ENCODE data around the gene NAV3.
A peak's percentile ranks its signal among the peaks of the same experiment; 100 is the strongest.

The NAV3 gene

DNA sequence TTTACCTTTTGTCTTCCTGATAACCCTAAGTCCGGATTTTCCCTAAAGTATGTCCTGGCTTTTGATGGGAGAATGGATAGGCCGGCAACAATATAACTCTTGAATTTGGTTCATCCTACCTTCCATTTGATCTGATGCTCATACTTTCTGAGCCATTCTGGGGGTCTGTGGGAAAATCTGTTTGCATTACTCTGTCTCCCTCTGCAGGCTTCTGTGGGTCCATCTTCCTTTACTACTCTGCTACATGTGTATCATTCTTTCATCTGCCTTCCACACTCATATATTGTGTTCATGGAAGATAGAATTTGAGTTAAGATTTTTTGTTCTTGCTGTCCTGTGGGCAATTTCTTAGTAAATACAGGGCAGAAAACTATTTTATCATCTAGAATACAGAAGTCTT, 101.5 kb downstream of the NAV3 start:
- TF ChIP-seq, protein P1, sequence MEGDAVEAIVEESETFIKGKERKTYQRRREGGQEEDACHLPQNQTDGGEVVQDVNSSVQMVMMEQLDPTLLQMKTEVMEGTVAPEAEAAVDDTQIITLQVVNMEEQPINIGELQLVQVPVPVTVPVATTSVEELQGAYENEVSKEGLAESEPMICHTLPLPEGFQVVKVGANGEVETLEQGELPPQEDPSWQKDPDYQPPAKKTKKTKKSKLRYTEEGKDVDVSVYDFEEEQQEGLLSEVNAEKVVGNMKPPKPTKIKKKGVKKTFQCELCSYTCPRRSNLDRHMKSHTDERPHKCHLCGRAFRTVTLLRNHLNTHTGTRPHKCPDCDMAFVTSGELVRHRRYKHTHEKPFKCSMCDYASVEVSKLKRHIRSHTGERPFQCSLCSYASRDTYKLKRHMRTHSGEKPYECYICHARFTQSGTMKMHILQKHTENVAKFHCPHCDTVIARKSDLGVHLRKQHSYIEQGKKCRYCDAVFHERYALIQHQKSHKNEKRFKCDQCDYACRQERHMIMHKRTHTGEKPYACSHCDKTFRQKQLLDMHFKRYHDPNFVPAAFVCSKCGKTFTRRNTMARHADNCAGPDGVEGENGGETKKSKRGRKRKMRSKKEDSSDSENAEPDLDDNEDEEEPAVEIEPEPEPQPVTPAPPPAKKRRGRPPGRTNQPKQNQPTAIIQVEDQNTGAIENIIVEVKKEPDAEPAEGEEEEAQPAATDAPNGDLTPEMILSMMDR (IDR thresholded peaks at IDR 0.05; ENCODE audit: borderline replicate concordance, insufficient read depth, low read depth, low read length), result peak; percentile 5; the same call in 1 of the 2 replicates
- no peak overlapping the region for H3K4me3 ChIP-seq (ENCODE audit: low read depth, low read length)

DNA sequence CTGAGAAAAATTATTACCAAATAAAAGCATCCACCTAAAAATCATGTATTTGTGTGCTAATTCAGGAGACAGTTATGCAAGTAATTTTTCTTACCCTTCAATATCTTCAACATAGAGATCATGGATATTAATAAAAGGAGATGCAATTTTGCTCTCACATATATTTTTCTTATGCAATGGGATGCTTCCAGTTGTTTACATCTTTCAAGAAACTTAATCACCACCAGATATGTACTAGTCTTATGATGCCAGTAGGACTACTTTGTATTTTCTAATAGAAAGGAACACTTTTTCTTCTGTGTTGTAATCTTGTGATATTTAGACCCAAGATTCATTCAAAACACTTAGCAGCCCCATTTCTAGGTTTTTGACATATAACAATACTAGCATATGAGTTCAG, 107.6 kb downstream of the NAV3 start:
- TF ChIP-seq, protein P1 (IDR thresholded peaks at IDR 0.05; ENCODE audit: borderline replicate concordance, insufficient read depth, low read depth, low read length), result no peak
- no peak overlapping the region for H3K4me3 ChIP-seq (ENCODE audit: low read depth, low read length)

- H3K4me3 ChIP-seq (ENCODE audit: low read depth, low read length), result no peak overlapping the region
- TF ChIP-seq, protein P1 (IDR thresholded peaks at IDR 0.05; ENCODE audit: borderline replicate concordance, insufficient read depth, low read depth, low read length), result no peak
These were observed 109.3 kb downstream of the NAV3 start for GRCh38 chr12:77940011-77940423.

DNA sequence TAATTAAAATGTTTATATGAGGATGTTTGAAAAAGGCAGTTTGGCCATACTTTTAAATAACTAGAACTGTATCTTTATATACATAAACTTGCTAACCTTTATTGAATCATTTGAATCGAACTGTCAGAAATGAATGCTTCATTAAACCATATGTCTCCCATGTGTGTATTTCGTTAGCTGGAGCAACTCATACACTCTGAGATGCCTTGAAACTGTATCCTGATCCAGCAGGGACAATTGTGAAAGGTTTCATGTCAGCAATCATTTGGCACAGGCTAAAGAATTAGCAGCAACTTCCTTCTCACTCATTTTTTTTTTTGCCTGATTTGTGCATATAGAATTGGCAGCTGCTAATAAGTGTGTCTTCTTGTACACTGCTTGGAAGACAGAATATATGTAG, 109.9 kb downstream of the NAV3 start:
- TF ChIP-seq, protein P1 (IDR thresholded peaks at IDR 0.05; ENCODE audit: borderline replicate concordance, insufficient read depth, low read depth, low read length), result no peak
- H3K4me3 ChIP-seq (ENCODE audit: low read depth, low read length), result no peak overlapping the region

GRCh38 chr12:77941401-77941800, 110.7 kb downstream of the NAV3 start:
- no peak overlapping the region for H3K4me3 ChIP-seq (ENCODE audit: low read depth, low read length)
- TF ChIP-seq, protein P1 (IDR thresholded peaks at IDR 0.05; ENCODE audit: borderline replicate concordance, insufficient read depth, low read depth, low read length), result no peak

DNA sequence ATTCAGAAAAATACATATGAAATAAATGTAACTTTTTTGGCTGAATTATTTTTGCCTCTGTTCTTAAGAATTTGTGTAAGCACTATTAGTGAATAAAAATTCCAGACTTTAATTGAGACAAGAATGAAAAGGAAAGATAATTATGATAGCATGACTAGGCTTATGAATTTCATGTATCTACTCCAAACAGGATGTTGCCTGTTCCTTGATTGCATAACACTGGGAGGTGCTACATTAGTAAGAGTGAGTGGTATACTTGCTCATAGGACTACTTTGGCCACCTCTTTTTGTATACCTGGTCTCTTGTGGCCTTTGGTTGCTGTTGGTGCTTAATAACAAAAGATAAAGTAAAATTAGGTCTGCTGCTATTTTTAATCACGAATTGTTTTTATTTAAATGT, 112.8 kb downstream of the NAV3 start:
- TF ChIP-seq, protein P1 (IDR thresholded peaks at IDR 0.05; ENCODE audit: borderline replicate concordance, insufficient read depth, low read depth, low read length), result no peak
- no peak overlapping the region for H3K4me3 ChIP-seq (ENCODE audit: low read depth, low read length)

DNA sequence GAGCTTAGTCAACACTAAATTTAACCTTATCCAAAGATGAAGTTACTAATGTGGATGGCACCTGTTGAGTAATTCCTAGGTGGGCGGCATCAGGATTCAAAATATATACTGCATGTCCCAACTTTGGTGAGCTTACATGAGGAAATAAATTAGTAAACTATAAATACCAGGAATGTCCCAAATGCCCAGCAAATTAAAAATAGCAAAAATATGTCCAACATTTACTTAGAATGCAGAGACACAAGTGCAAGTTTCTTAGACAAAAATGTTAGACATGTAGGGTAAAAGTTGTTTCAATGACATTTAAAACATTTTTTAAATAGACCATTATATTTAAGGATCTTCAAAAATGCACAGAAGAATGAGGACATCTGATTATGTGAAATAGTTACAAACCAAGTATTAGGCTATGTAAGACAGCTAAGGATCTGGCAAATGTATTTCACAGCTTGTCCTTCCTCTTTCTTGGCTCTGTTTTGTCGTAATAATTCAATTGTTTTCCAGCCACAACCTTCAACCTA, 115.9 kb downstream of the NAV3 start:
- TF ChIP-seq, protein P1 (IDR thresholded peaks at IDR 0.05; ENCODE audit: borderline replicate concordance, insufficient read depth, low read depth, low read length), result no peak
- H3K4me3 ChIP-seq (ENCODE audit: low read depth, low read length), result no peak overlapping the region
